CD4-positive, alpha-beta T cell treated with Interleukin-17A for 4 hours (primary cell): ENCODE results near the gene WHAMM.
"Not testable (repeated sequence)": the region's sequence is repeated elsewhere in the genome, so short reads cannot be mapped to it uniquely, and the experiment has no call there.

Source experiments
- DNase-seq: peaks from one replicate; pipeline ENCODE4 v3.0.0-alpha.2; 2020; ENCODE audit warnings: mixed read lengths

The WHAMM gene, protein sequence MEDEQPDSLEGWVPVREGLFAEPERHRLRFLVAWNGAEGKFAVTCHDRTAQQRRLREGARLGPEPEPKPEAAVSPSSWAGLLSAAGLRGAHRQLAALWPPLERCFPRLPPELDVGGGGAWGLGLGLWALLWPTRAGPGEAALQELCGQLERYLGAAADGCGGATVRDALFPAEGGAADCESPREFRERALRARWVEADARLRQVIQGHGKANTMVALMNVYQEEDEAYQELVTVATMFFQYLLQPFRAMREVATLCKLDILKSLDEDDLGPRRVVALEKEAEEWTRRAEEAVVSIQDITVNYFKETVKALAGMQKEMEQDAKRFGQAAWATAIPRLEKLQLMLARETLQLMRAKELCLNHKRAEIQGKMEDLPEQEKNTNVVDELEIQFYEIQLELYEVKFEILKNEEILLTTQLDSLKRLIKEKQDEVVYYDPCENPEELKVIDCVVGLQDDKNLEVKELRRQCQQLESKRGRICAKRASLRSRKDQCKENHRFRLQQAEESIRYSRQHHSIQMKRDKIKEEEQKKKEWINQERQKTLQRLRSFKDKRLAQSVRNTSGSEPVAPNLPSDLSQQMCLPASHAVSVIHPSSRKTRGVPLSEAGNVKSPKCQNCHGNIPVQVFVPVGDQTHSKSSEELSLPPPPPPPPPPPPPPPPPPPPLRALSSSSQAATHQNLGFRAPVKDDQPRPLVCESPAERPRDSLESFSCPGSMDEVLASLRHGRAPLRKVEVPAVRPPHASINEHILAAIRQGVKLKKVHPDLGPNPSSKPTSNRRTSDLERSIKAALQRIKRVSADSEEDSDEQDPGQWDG

DNA sequence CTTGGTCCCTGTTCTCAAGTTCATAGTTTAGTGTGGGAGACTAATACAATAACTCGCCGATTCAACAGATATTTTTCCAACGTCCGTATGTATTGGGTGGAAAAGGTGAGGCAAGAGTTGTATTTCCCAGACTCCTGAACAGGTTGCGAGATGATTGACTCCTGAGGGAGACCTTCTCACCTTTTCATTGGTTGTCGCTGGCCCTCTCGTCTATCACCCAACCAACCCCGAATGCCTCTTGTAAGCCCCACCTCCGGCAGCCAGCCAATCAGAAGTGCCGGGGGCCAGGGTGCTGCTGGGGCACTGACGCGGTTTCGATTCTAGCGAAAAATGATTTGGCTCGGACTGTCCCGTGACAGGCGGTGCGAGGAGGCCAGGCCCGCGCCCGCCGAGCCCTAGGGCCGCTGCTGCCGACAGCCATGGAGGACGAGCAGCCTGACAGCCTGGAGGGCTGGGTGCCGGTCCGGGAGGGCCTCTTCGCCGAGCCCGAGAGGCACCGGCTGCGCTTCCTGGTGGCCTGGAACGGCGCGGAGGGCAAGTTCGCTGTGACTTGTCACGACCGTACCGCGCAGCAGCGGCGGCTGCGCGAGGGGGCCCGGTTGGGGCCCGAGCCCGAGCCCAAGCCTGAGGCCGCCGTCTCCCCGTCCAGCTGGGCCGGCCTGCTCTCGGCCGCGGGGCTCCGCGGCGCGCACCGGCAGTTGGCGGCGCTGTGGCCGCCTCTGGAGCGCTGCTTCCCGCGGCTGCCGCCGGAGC is at the start of gene WHAMM:
TSS of gene WHAMM (plus strand) at position 321 of the 753 bp plus-strand sequence. CDS start at position 420, 99 bp downstream.
- peak; percentile 93 for DNase-seq

DNA sequence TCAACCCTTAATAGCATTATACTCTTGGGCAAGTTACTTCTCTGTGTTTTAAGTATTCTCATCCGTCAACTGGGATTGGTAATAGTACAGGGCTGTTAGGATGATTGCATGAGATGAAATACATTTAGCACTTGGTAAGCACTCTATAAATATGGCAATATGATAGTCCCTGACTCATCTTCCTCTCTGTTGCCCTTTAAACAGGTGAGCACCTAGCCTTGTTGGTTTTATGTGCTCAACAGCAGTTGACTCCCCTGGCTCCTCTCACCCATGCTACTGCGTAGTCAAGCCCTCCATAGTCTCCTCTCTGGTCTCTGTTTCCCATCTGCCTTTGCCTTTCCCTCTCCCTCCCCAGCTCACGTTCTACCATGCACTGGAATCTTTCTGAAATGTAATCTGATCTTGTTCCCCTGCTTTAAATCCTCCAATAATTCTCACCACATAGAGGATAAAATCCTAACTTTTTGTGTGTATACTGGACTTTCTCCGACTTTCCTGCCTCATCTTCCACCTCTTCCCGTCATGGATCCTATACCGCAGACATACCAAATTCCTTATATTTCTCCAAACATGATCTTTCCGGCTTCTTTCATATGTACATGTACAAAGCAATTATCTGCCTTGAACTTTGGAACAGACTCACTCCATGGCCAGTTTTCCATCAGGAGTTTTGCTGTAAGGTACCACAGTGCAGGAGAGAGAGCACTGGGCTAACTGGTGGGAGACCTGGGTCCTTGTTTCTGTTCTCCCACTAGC is 45.9 kb upstream of the WHAMM start:
- DNase-seq: no peak

DNA sequence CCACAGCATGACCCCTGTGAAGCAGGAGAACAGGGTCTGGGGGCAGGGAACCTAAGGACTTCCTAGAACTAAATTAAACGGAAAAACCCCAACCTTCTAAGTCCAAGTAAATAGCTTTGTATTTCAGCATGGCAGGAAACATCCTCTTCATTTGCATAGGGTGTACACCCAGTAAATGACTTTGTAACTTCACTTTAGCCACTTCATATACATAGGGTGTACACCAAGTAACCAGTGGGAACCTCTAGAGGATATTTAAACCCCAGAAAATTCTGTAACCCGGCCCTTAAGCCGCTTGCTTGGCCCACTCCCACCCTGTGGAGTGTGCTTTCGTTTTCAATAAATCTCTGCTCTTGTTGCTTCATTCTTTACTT is 45.3 kb upstream of the WHAMM start:
- DNase-seq: no peak

DNA sequence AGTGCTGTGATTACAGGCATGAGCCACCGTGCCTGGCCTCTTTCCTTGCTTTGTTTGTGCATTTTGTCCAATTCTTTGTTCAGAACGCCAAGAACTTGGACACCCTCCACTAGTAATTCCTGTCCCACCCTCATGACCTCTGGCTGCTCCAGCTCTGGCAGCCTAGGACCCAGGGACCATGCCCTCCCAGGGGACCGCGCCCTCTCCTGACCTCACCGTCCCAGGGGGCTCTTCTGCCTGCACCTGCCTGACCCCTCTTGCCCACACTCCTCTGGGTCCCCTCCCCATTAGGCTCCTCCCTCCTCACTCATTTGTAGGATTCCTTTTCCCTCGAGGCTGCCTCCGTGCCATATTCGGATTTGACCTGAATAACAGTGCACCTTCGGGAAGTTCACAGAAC is 44.7 kb upstream of the WHAMM start:
- DNase-seq: no peak

DNA sequence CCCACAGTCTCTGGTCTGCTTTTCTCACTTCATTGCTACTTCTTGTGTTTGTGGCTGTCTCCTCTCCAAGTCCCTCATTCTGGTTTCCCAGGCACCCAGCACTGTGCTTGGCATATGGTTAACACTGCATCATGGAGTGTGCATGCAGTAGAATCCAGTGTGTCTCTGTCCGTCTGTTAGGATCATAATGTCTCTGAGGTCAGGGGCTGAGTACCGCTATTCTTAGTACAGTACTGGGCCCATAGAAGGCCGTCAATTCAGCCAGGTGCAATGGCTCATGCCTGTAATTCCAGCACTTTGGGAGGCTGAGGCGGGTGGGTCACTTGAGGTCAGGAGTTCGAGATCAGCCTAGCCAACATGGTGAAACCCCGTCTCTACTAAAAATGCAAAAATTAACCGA is 43.2 kb upstream of the WHAMM start:
- DNase-seq: not testable (repeated sequence)

DNA sequence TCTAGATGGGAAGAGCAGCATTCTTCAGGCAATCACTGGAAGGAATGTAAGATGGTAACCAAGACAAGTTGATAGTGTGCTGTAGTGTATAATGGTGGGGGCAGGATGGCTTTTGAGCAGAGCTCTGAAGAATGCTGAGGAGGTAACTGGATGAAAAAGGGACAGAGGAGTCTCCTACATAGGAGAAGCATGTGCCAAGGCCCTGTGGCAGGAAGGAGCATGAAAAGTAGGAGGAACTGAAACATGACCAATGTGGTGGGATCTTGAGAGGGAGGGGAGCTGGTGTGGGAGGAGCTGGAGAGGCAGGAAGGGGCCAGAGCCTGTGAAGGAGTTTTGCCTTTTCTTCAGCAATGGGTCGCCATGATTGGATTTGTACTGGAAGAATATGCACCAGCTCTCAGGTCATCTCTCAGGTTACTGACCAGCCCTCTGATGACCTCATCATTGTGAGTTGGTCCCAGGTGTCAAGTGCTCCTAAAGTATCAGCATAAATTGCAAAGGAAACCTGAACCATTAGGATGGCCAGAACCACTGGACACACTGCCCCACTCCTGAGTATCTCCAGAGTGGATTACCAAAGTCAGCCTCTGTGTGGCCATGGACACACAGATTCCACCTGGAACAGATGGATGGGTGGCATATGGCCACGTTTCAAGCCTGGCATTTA is 42.1 kb upstream of the WHAMM start:
- no peak for DNase-seq

DNA sequence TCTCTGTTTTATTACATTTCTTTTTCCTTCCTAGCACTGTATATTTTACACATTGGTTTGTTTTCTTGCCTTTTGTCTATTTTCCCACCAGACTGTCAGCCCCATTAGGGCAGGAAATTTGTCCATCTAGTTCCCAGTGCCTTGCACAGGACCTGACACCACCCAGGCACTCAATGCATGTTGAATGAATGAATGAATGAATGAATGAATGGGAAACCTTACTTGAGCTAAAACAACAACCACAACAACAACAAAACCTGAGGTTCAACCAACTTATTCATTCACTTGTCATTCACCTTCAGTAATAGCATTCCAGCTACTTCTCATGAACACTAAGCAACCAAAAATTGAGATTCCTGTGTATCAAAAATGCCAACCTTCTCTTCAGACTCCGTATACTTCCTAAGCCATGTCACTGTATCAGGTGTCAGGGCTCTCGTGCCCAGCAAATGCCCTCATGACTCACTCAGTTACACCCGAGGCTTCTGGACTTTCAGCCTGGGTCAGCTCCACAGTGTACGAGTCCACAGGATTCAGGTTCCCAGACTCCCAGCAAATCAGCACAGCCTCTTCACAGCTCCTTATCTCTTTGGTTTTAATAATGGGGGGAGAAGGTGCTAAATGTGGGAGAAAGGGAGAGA is 40.9 kb upstream of the WHAMM start:
- no peak for DNase-seq

DNA sequence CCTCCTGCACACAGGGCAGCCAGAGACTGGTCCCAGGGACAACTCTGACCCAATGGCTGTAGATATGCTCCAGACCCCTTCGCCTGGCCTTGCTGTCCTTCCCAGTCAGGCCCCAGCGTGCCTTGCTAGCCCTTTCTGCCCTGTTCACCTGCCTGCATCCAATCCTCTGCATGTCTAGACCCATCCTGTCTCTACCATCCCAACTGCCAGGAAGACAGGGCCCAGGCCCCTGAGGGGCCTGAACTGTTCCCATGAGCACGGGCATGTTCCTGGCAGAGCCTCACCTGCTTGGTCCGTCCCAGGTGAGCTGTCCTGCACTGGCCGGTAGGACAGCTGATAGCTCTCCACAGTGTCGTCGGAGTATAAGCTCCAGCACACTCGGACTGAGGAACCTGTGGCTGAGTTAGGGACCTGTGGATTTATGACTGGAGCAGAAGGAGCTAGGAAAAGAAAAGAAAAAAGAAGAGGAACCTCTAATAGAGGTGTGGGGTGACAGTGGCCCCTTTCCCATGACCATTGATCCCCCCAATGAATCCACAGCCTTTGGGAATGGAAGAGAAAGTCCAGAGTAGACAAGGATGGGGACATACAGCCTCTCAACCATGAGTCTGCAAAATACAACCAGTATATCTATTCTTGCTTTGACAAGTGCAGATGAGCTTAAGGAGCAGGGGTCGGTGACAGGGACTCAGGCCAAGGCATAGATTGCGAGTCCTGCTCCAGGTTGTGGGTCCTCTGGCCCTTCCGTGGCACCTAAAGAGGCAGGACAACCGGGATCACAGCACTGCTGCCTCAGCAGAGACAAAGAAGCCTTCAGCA is 37.4 kb upstream of the WHAMM start:
- DNase-seq: no peak

DNA sequence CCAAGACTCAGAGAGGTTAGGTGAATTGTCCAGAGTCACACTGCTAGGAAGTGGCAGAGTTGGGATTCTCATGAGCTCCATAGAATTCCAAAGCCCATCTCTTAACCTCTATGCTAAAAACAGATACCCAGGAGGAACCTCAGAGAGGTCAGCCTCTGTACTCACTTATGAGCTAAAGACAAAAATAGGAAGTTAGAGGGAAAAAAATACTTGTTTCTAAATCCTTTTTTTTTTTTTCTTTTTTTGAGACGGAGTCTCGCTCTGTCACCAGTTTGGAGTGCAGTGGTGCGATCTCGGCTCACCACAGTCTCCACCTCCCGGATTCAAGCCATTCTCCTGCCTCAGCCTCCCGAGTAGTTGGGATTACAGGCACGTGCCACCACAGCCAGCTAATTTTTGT is 34.9 kb upstream of the WHAMM start:
- DNase-seq: no peak

DNA sequence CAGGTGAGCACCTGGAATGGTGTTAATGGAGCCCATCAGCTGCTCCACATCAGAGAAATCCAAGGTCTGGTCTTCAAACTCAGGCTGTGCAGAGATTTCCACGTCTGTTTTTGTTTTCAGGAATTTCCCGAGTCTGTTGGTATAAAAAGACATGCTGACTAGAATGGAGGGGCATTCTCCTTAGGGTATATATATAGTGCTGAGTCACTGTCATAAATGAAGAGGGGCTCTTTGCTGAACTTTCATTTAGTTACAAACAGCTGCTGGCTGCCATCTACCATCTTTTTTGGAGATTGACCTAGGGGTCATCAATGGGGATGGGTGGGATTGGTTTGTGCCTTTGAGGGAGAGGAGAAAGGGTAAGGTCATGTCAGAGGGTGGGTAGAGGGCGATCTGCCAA is 30.7 kb upstream of the WHAMM start:
- DNase-seq: no peak

DNA sequence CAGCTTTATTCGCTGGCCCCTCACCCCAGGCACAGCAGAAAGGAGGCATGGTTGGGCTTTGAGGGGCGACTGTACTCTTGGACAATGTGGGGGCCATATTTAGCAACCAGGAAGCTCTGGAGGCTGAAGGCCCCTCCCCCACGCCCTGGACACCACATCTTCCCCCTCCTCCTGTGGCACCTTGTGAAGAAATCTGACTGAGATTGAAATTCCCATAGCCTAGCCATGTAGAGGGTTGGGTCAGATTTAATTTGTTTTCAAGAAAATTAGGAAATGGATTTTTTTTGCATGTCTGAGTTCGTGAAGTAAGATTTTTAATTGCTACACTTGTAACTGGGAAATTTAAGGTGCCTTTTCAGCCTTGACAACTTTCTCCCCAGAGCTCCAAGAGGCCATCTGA is 28.1 kb upstream of the WHAMM start:
- DNase-seq: no peak

DNA sequence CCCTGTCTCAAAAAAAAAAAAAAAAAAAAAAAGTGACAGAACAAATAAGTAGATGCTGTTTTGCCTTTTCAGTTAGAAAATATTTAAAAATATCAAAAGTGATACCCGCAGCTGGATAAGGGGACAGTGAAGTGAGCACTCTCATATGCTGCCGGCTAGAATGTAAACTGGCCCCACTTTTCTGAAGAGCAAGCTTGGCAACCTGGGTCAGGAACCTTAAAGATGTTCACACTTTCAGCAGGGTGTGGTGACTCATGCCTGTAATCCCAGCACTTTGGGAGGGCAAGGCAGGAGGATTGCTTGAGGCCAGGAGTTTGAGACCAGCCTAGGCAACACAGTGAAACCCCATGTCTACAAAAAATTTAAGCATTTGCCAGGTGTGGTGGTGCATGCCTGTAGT is 20.9 kb upstream of the WHAMM start:
- DNase-seq: no peak

DNA sequence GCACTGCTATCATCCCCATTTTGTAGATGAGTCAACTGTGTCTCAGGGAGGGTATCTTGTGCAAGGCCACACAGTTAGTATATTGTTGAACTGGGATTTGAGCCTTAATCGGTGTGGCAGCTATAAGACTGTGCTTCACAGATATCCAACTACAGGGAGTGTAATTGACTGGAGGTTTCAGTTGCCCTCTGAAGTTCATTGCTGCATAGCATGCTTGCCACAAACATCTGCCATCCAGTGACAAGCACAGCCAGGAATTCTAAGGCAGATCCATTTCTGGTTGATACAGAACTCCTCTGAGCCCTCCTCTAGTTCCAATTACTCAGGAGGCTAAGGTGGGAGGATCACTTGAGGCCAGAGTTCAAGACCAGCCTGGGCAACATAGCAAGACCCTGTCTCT is 19.9 kb upstream of the WHAMM start:
- no peak for DNase-seq

DNA sequence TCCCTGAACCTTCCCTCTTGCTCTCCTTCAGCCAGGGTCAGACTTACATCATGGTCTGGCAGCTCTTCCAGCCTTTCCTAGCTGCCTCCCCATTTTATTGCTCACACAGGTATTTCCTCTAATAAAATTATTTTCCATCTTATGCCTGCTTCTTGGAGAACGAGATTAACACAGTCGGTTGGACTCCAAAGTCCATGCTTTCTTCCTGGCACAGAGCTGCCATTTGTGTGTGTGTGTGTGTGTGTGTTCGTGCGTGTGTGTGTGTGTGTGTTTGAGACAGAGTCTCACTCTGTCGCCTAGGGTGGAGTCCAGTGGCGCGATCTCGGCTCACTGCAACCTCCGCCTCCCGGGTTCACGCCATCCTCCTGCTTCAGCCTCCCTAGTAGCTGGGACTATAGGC is 19.1 kb upstream of the WHAMM start:
- DNase-seq: no peak

DNA sequence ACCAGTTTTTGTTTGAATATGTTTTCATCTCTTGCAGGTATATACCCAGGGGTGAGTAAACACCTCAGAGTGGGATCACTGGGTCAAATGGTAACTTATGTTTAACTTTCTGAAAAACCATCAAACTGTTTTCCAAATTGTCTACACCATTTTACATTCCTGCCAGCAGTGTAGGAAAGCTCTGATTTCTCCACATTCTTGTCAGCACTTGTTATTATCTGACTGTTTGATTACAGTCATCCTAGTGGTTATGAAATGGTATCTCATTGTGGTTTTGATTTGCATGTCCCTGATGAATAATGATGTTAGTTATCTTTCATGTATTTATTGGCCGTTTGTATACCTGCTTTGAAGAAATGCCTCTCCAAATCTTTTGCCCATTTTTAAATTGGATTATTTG is 17.4 kb upstream of the WHAMM start:
- no peak for DNase-seq

DNA sequence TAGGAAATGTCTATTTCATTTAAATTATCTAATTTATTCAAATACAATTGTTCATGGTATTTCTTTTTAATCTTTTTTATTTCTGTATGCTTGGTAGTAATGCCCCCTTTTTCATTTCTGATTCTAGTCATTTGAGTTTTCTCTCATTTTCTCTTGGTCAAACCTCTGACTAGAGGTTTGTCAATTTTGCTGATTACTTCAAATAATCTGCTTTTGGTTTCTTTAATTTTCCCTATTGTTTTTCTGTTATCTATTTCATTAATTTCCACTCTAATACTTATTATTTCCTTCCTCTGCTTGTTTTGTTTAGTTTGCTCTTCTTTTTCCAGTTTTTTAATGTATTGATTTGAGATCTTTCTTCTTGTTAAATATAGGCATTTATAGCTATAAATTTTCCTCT is 15.7 kb upstream of the WHAMM start:
- DNase-seq: no peak

DNA sequence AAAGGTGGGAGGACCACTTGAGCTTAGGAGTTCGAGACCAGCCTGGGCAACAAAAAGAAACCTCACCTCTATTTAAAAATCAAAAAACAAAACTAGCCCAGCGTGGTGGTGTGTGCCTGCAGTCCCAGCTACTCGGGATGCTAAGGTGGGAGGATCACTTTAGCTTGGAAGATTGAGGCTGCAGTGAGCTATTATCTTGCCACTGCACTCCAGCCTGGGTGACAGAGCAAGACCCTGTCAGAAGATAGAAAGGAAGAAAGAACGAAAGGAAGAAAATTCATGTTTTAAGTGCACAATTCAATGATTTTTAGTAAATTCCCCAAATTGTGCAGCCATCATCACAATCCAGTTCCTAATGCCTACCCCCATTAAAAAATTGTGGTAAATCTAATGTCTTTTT is 11.3 kb upstream of the WHAMM start:
- DNase-seq: no peak

DNA sequence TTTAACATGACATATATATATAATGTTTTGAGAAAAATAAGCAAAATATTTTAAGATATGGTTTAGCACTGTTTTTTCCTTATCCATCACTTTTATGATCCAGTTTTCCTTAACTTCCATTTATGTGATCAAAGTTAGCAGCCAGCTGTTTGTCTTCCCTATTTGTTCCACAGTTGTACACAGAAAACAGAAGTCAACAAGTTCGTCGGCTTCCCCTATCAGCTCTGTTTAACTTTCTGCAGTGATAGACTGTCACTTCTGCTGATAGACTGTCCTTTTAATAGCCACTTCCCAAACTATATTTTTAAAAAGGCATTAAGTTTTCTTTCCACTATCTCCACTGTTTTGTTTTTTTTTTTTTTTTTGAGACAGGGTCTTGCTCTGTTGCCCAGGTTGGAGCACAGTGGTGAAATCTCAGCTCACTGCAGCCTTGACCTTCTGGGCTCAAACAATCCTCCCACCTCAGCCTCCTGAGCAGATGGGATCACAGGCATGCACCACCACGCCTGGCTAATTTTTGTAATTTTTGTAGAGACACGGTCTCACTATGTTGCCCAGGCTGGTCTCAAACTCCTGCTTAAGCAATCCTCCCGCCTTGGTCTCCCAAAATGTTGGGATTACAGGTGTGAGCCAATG is 10.8 kb upstream of the WHAMM start:
- no peak for DNase-seq

DNA sequence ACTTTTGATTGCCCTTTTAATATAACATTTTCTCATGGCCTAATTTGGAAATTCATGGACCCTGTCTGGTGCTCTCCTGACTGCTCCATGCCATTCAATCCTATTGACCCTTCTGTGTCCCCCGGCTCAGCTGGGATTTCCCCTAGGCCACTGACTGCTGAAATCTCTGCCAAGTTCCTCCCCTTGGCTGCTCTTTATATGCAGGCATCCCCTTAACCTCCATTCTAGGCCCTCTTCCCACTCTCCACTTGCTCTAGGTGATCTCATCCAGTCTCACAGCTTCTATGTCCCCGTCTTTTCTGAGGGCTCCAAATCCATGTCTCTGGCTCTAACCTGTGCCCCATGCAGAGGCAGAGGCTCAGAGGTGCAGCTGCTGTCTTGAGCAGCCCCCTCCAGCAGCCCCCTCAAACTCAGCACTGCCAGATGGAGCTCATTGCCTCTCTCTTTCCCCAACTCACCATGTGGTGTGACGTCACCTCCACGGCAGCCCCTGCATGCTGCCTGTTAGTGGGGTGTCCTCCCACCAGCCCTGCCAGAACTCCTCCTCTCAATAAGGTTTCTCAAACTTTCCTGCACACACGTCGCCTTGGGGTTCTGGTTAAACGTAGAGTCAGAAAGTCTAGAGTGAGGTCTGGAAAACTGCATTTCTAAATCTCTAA is 10.1 kb upstream of the WHAMM start:
- DNase-seq: no peak

DNA sequence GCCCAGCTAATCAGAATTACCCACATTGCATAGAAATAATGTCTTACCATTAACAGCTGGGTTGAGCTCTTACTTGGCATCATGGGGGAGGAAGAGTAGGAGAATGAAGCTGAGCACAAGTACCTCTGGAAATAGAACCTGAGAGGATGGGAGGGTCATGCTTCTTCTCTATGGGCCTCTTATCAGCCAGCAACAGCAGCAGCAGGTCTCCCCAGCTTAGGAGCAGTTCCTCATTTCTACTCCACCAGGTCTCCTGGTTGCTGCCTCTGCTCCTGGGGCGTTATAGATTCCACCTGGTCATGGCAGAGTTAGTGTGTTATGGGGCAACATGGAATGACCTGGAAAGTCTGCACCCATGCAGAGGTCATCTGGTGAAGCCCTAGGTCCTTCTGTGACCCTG is 6.9 kb upstream of the WHAMM start:
- DNase-seq: no peak
